Endothelial cell of umbilical vein (primary cell): ENCODE measurements around the gene ADAMTS17. TPM values are rescaled to one million over a fixed set of nuclear protein-coding genes. Genes with fewer than 3 reads are reported as not detected.

Experiments used
- BruUV-seq: library from RNA; stranded (reverse); fragments of 400-500 nt; replicated peaks from 2 replicates; lab custom pipeline; 2021; lab: Mats Ljungman, UMichigan
- CTCF ChIA-PET: fragments of 300-600, 350-600 bp; sonication (Branson Sonifier 250); formaldehyde crosslinking; loops from one replicate; lab custom pipeline; 2021; ENCODE audit warnings: antibody characterized with exemption, inconsistent platforms; lab: Charles Lee
- POLR2A ChIA-PET: fragments of 300-600, 350-600 bp; sonication (Branson Sonifier 250); formaldehyde crosslinking; loops from one replicate; lab custom pipeline; 2021; ENCODE audit warnings: antibody characterized with exemption, inconsistent platforms; lab: Charles Lee
- DNase-seq: peaks from one replicate; pipeline ENCODE4 v3.0.0-alpha.2; 2011; ENCODE audit warnings: low read depth, low spot score
- FAIRE-seq: peaks from 2 replicates; lab custom pipeline; 2011; peaks lifted over from hg19 to GRCh38; lab: Jason Lieb, UNC
- H2AFZ ChIP-seq: 2 replicates; pipeline ENCODE4 v1.6.0; 2012; ENCODE audit warnings: low read depth, low read length, control low read depth, inconsistent platforms
- H3K27ac ChIP-seq: 2 replicates; pipeline ENCODE4 v1.5.1; 2011; ENCODE audit warnings: low read depth, mild to moderate bottlenecking, control low read depth, low read length, moderate library complexity; ENCODE audit not compliant: insufficient read depth
- H3K27me3 ChIP-seq, 2 experiments: 2 replicates each; pipeline versions ENCODE4 v1.6.0 to v1.6.1; 2011; ENCODE audit warnings: low read length in 2 of 2, mixed read lengths in 1 of 2; ENCODE audit not compliant: control insufficient read depth in 2 of 2, insufficient read depth in 2 of 2
- H3K36me3 ChIP-seq, 2 experiments: 2 replicates in 1 of 2; 3 replicates in 1 of 2; pipeline ENCODE4 v1.5.1; 2011; ENCODE audit warnings: low read length in 2 of 2, mild to moderate bottlenecking in 1 of 2, moderate library complexity in 1 of 2; ENCODE audit not compliant: control insufficient read depth in 2 of 2, insufficient read depth in 2 of 2; ENCODE audit errors: extremely low read depth in 1 of 2
- H3K4me1 ChIP-seq: 3 replicates; pipeline ENCODE4 v1.5.1; 2011; ENCODE audit warnings: mild to moderate bottlenecking, low read length; ENCODE audit not compliant: control insufficient read depth, insufficient read depth; ENCODE audit errors: extremely low read depth
- H3K4me2 ChIP-seq: 2 replicates; pipeline ENCODE4 v1.6.1; 2011; ENCODE audit warnings: low read length, control low read depth, mixed read lengths; ENCODE audit not compliant: insufficient read depth
- H3K4me3 ChIP-seq, 3 experiments: fragments of 200-600 bp in 1 of 3; sonication (generic), shearing (Covaris generic) in 1 of 3; replicated peaks in 1 of 3; 2 replicates each; pipeline ENCODE4 v1.5.1; 2011 to 2016; ENCODE audit warnings: control low read depth in 3 of 3, low read length in 3 of 3, mild to moderate bottlenecking in 2 of 3, inconsistent platforms in 1 of 3, low read depth in 1 of 3, moderate library complexity in 1 of 3; ENCODE audit not compliant: insufficient read depth in 1 of 3
- H3K79me2 ChIP-seq: 2 replicates; pipeline ENCODE4 v1.6.0; 2012; ENCODE audit warnings: low read length, inconsistent platforms; ENCODE audit not compliant: control insufficient read depth, insufficient read depth
- H3K9ac ChIP-seq: replicated peaks from 2 replicates; pipeline ENCODE3; 2011; ENCODE audit warnings: low read length, control low read depth; ENCODE audit not compliant: insufficient read depth; ENCODE audit errors: extremely low read depth
- H3K9me1 ChIP-seq: replicated peaks from 3 replicates; pipeline ENCODE4 v1.6.0; 2011; ENCODE audit warnings: mild to moderate bottlenecking, low read length; ENCODE audit not compliant: control insufficient read depth, insufficient read depth; ENCODE audit errors: extremely low read depth
- H3K9me3 ChIP-seq: replicated peaks from 2 replicates; pipeline ENCODE4 v1.5.1; 2012; ENCODE audit warnings: low read length, inconsistent platforms; ENCODE audit not compliant: control insufficient read depth, insufficient read depth
- H4K20me1 ChIP-seq: replicated peaks from 2 replicates; pipeline ENCODE3; 2011; ENCODE audit warnings: mild to moderate bottlenecking, low read length; ENCODE audit not compliant: control insufficient read depth, insufficient read depth; ENCODE audit errors: extremely low read depth
- CTCF ChIP-seq, 2 donors: IDR thresholded peaks; 1 replicate in 1 of 2; 2 replicates in 1 of 2; pipeline ENCODE4 v1.5.1; 2011; ENCODE audit warnings: low read length in 2 of 2, mild to moderate bottlenecking in 2 of 2, moderate library complexity in 2 of 2, control low read depth in 1 of 2, inconsistent platforms in 1 of 2, low read depth in 1 of 2; ENCODE audit not compliant: insufficient read depth in 1 of 2; ENCODE audit errors: extremely low read depth in 1 of 2
- EZH2 ChIP-seq: IDR thresholded peaks from 2 replicates; pipeline ENCODE4 v1.6.1; 2012; ENCODE audit warnings: borderline replicate concordance, low read depth, mild to moderate bottlenecking, moderate library complexity, low read length, inconsistent platforms; ENCODE audit not compliant: severe bottlenecking
- FOS ChIP-seq: IDR thresholded peaks from 2 replicates; pipeline ENCODE4 v1.6.1; 2011; ENCODE audit warnings: mild to moderate bottlenecking, low read length, moderate library complexity, borderline replicate concordance; ENCODE audit not compliant: insufficient read depth
- GATA2 ChIP-seq: IDR thresholded peaks from 2 replicates; pipeline ENCODE4 v1.7.0; 2011; ENCODE audit warnings: low read depth, mild to moderate bottlenecking, moderate library complexity, mixed read lengths, low read length; ENCODE audit not compliant: insufficient read length, insufficient read depth
- JUN ChIP-seq: IDR thresholded peaks from 2 replicates; pipeline ENCODE4 v1.6.1; 2011; ENCODE audit warnings: borderline replicate concordance, low read depth; ENCODE audit not compliant: insufficient read length, insufficient read depth
- MAX ChIP-seq: IDR thresholded peaks from 2 replicates; pipeline ENCODE4 v1.6.1; 2011; ENCODE audit not compliant: insufficient read depth, insufficient read length
- MYC ChIP-seq: IDR thresholded peaks from one replicate; pipeline ENCODE4 v1.6.1; 2011; ENCODE audit warnings: mild to moderate bottlenecking, low read depth, low read length
- POLR2A ChIP-seq: IDR thresholded peaks from 2 replicates; pipeline ENCODE4 v1.6.1; 2012; ENCODE audit warnings: low read depth, mild to moderate bottlenecking, control low read depth, low read length
- POLR2AphosphoS5 ChIP-seq: IDR thresholded peaks from 2 replicates; pipeline ENCODE4 v1.6.1; 2012; ENCODE audit warnings: low read depth, mild to moderate bottlenecking, control low read depth, low read length, moderate library complexity; ENCODE audit not compliant: insufficient read depth
- dilution Hi-C: fragments of 300-500 bp; cut with MboI; formaldehyde crosslinking; loops from one replicate; pipeline ENCODE4 v1.15.0; 2019; ENCODE audit warnings: low sequenced_read_pairs; ENCODE audit not compliant: extremely low pct_ligation_motif_present
- intact Hi-C: fragments of 100-400 bp; cut with micrococcal nuclease; formaldehyde crosslinking; loops from one replicate; pipeline ENCODE4 v1.10.0; 2022
- polyA plus RNA-seq, 4 experiments: library from polyadenylated mRNA; depleted of rRNA in 3 of 4; stranded (reverse) in 3 of 4; unstranded in 1 of 4; fragments of >200 nt; gene quantifications; 2 replicates each; pipeline versions ENCODE4 v1.2.1 to v1.2.3, GENCODE V29; 2011 to 2012; ENCODE audit warnings: missing spikeins in 1 of 4
- total RNA-seq: library from RNA; stranded (reverse); gene quantifications from 2 replicates; pipeline ENCODE4 v1.2.3, GENCODE V29; 2021

The ADAMTS17 gene
- total and polyA plus RNA-seq, 2 donors (not counting 3 experiments of a cell fraction or from before 2014, with no cell fraction given): 0.12 TPM; not detected in 1

GRCh38 chr15:100171411-100171810, 170.4 kb downstream of the ADAMTS17 start:
- Histone ChIP-seq H3K9me1 (no peaks in the 10 kb centered on the region), H3K79me2 (no peaks in the 10 kb centered on the region), H3K9me3 (no peaks in the 10 kb centered on the region), H4K20me1 (no peaks in the 10 kb centered on the region), H2AFZ (no peak overlapping the region), H3K4me2 (no peak overlapping the region), H3K27me3 (no peaks in the 10 kb centered on the region), H3K9ac (no peak overlapping the region), H3K4me1 (no peaks in the 10 kb centered on the region), H3K27ac (no peak overlapping the region), H3K4me3 (no peak overlapping the region), H3K36me3 (no peaks in the 10 kb centered on the region)
- DNase-seq: no peak
- no peak for TF ChIP-seq CTCF (IDR thresholded peaks at IDR 0.05; ENCODE audit: extremely low read depth in 1 of 2, insufficient read depth in 1 of 2, low read depth in 1 of 2, low read length in 2 of 2)
- TF ChIP-seq GATA2: no peak
- TF ChIP-seq FOS: no peak
- no peak for TF ChIP-seq POLR2A
- TF ChIP-seq JUN: no peak
- TF ChIP-seq MYC: no peak
- no peak for TF ChIP-seq EZH2
- no peak for TF ChIP-seq MAX
- no peak for TF ChIP-seq POLR2AphosphoS5
- ChIA-PET POLR2A (no interaction called here), CTCF (no interaction called here)
- FAIRE-seq: no peak
- dilution Hi-C loops: no loop called here
- no TSS peak for BruUV-seq
- intact Hi-C loops: no loop called here
